Prostate gland (tissue), 2 donors: ENCODE results near the gene GNAQ.

ENCODE experiments used
- POLR2AphosphoS5 ChIP-seq: sonication (generic); formaldehyde crosslinking; IDR thresholded peaks from one replicate; pipeline ENCODE4 v1.6.1; 2017; ENCODE audit warnings: antibody characterized with exemption
- TF ChIP-seq, protein P1 (sequence below), 4 experiments: fragments of 200-600 bp in 2 of 4; fragments of 450-650 bp in 2 of 4; sonication (generic) in 2 of 4; IDR thresholded peaks; 1 replicate in 3 of 4; 2 replicates in 1 of 4; pipeline ENCODE4 v1.5.1; 2016 to 2019; ENCODE audit warnings: antibody characterized with exemption in 4 of 4, mild to moderate bottlenecking in 2 of 4, moderate library complexity in 2 of 4

DNA sequence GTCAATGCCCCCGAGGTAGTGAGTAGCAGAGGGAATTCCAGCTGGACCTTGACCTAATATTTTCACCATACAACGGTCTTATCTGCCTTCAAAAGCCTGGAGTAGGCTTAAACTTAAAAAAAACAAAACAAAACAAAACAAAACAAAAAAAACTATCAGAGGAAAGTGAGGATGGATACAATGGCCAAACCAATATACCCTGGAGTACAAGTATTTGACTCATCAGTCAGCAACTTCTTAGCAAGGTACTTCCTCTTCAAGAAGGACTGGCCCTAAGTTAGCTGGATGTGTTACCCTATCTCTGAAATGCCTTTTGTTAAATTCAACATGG, 222.9 kb downstream of the GNAQ start:
- TF ChIP-seq, protein P1, sequence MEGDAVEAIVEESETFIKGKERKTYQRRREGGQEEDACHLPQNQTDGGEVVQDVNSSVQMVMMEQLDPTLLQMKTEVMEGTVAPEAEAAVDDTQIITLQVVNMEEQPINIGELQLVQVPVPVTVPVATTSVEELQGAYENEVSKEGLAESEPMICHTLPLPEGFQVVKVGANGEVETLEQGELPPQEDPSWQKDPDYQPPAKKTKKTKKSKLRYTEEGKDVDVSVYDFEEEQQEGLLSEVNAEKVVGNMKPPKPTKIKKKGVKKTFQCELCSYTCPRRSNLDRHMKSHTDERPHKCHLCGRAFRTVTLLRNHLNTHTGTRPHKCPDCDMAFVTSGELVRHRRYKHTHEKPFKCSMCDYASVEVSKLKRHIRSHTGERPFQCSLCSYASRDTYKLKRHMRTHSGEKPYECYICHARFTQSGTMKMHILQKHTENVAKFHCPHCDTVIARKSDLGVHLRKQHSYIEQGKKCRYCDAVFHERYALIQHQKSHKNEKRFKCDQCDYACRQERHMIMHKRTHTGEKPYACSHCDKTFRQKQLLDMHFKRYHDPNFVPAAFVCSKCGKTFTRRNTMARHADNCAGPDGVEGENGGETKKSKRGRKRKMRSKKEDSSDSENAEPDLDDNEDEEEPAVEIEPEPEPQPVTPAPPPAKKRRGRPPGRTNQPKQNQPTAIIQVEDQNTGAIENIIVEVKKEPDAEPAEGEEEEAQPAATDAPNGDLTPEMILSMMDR (IDR thresholded peaks at IDR 0.05), result no peak
- no peak for TF ChIP-seq POLR2AphosphoS5
